HK-2 (cell line): ENCODE results near the gene MTFP1.
"Not testable (repeated sequence)": the region's sequence is repeated elsewhere in the genome, so short reads cannot be mapped to it uniquely, and the experiment has no call there.

Experiments
- DNase-seq: peaks from one replicate; pipeline ENCODE4 v3.0.0-alpha.2; 2018; ENCODE audit not compliant: unreplicated experiment

MTFP1 gene

GRCh38 chr22:30426388-30427353 is 1.1 kb downstream of the MTFP1 start:
- peak; percentile 69 for DNase-seq

- no peak for DNase-seq
Observed at GRCh38 chr22:30427871-30428270, 2.3 kb downstream of the MTFP1 start.

DNA sequence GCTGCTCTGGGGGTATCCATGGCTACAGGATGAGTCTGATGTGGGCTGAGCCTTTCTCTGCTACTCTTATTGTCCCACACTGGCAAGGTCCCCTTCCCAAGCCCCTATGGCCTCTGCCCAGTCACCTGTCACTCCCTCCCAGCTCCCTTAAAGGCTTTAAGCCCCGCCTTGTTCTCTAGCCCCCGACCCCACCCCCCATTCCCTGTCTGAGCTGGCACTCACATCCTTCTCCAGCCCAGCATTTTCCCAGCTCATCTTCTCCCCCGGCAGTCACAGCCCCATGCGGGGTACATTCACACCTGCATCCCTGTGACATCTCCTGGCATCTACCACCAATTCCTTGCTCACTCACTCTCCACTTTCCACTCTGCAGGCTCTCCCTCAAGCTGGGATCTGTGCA is 4.3 kb downstream of the MTFP1 start:
- DNase-seq = no peak

- no peak for DNase-seq
Observed at GRCh38 chr22:30430933-30431332, 5.4 kb downstream of the MTFP1 start.

DNA sequence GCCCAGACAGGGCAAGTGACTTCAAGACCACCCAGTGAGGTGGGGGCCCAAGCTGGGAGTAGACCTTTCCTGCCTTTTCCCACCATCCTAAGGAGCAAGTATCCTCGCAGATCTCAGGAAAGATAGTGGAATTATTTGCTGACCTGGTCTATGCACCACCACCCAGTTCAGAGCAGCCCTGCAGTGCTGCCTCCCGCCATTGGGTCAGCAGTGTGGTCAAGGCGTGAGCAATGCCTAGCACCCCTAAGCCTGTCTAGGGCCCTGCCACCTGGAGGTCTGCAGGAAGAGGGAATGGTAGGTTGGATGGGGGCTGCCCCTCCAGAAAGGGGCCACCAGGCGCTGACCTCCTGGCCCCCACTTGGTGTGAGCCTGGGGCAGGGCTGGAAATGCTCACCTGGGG is 6.5 kb downstream of the MTFP1 start:
- DNase-seq = no peak

GRCh38 chr22:30432520-30432919 is 7.0 kb downstream of the MTFP1 start:
- DNase-seq = no peak

DNA sequence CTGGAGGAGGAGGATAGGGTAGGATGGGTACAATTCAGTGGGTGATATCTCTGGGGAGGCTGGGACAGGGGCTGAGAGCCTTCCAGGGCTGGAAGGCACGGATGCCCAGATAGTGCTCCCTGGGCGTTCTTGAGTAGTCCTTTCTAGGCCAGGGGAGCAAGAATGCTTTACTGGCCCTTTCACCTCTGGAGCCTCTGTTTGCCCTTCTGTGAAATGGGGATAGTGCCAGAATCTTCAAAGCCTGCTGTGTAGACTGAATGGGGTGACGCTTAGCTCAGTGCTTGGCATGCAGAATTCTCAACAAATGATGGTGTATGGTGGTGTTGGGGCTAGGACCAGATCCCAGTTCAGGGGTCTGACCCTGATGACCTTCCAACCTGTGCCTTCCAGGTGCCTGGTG is 7.7 kb downstream of the MTFP1 start:
- no peak for DNase-seq

DNA sequence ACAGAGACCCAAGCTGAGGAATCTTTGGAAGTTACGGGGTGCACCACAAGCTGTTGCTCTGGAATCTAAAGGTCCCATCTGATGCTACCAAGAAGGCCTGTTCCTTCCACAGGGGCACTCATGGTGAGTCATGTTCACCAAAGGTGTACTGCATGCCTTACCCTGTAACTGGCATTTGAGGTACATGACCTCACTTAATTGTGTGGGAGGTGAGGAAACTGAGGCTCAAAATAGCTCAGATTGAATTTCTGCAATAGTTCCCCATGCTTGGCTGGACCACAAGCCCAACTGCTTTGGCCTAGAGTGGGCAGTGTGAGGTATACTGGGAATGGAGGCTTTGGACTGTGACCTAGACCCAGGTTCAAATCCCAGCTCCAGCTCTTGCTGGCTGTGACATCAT is 8.2 kb downstream of the MTFP1 start:
- no peak for DNase-seq

DNA sequence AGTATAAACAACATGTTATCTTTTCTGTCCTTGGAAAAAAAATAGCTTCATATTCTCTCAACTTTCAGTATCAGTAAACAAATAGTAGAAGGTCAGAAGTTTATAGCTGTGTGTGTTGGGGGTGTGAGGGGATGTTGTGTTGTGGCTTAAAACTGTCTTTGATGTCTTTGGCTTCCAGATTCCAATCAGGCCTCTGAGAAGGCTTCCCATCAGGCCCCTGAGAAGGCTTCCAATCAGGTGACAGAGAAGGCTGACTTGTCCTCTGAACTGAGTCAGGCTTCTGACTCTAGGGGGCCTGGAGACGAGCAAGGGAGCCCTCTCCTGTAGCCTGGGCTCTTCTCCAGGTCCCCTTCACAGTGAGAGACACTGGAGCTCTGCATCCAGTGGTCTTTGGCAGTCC is 9.3 kb downstream of the MTFP1 start:
- no peak for DNase-seq

DNA sequence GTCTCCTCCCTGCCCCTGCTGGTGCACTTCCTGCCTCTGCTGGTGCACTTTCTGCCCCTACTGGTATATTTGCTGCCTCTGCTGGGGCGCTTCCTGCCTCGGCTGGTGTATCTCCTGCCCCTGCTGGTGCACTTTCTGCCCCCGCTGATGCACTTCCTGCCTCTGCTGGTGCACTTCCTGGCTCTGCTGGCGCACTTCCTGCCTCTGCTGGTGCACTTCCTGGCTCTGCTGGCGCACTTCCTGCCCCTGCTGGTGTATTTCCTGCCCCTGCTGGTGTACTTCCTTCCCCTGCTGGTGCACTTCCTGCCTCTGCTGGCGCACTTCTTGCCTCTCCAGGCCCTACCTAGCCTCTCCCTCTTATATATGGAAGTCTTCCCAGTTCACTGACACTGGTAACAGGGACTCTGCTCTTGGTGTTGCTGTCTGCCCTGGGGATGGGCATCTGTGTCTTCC is 10.1 kb downstream of the MTFP1 start:
- no peak for DNase-seq

DNA sequence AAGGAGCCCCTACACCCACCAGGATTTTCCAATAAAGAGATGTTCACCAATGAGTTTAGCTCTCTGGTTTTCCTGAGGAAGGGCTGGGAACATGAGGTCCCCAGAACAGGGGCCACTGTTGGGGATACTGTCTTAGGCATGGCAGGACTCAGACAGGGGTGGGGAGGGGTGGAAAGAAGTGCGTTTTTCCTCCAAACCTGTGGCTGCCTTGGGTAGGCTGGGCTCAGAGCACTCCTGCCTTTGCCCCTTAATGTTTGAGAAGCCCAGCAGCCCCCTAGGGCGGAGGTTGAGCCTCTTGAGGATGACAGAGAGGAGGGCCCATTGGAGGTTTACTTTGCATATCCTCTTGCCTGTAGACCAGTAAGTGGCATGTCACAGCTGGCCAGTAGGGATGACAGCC is 10.6 kb downstream of the MTFP1 start:
- no peak for DNase-seq

DNA sequence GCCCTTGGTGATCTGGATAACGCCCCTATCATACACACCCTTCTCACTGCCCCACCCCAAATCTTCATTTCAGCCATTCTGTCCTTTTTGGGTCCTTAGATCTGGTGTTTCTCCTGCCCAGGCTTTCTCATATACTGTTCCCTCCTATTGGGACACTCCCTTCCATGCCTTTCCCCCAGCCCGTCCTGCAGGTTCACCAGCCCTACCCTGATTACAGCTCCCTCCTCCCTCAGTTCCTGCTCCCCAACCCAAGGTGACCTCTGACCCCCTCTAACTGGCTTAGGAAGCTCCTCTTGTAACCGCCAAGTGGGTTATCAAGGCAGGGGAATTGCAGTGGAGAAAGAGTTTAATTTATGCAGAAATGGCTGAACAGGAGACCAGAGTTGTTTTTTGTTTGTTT is 13.0 kb downstream of the MTFP1 start:
- DNase-seq = no peak

DNA sequence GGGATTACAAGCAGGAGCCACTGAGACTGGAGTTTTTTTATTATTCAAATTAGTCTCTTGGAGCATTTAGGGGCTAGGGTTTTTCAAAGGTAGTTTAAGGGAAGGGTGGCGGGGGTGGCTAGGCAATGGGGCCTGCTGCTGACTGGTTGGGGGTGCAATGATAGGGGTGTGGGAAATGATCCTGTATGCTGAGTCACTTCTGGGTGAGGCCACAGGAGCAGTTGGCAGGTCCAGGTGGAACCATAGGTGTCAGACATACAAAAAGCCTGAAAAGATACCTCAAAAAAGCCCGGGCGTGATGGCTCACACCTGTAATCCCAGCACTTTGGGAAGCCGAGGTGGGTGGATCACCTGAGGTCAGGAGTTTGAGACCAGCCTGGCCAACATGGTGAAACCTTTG is 13.7 kb downstream of the MTFP1 start:
- DNase-seq = no peak

DNA sequence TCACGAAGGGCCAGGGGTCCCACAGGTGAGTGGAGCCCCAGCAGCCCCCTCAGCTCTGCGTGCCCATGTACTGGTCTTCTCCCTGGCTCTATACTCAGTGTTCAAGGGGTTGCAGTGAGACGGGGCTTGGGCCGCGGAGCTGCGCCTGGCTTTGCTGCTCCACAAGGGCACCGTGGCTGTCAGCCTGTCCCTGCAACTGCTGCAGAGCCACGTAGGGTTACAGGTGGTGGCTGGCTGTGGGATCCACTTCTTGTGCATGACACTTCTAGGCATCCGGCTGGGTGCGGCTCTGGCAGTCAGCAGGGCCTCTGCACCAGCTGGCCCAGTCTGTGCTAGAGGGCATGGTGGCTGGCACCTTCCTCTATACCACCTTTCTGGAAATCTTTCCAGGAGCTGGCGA is 14.3 kb downstream of the MTFP1 start:
- no peak for DNase-seq

- no peak for DNase-seq
Observed at GRCh38 chr22:30441088-30441487, 15.5 kb downstream of the MTFP1 start.

DNA sequence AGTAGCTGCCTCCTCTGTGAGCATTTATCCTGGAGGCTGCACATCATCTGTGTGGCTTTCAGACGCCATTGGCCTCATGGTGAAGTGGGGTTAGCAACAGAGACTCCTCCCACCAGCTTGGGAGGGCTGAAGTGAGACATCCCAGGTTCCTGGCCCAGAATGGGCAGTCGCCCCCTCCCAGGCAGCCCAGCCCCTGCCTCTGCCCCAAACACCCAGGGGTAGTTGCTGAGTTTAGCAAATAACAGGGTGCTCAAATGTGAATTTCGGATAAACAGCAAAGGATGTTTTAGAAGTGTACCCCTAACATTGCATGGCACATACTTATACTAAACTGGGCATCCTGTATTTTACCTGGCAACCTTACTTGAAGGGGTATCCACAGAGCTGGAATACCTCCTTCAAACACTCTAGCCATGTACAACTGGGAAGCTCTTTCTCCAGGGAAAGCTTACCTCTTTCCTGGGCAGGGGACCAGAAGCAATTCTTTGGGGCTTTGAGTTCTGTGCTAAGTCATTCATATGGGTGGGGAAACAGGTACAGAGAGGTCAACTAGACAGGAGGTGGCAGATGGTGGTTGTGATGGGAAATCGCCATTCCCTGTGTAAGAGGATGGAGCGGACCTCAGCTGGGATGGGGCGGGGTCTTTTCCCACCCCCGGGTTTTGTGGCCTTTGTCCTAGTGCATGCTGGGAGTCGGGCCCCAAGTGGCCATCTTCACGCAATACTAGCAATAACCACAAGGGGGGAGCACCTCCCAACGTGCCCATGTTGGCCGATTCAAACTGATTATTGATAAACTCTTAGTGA is 19.3 kb downstream of the MTFP1 start:
- peak; percentile 46 for DNase-seq

DNA sequence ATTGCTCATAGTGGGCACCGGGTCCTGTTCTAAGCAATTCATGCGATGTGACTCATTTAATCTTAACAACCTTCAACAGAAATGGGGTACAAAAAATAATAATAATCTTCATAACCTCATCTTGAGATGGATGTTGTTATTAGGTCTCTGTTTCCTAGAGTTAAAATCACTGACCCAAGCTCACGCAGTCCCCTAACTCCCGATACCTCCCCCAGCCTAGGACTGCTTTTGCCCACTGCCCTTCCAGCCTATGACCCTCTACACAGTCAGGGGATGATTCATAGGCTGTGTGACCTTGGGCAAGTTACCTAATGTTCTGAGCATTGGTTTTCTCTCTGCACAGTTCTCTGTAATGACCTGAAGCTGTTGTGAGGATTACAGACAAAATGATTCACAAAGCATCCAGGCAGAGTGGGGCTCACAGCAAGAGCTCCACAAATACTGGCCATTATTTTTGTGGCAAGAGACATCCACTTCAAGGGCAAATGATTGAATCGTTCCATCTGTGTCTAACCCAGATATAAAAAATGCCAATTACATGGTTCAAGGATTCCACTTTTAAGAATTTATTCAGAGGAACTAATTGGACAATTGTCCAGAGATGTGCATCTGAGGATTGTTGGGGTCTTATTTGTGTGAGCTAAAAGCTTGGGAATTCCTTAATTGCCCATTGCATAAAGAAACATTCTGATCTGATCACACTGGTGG is 20.0 kb downstream of the MTFP1 start:
- no peak for DNase-seq

GRCh38 chr22:30447656-30448055 is 22.1 kb downstream of the MTFP1 start:
- DNase-seq = no peak

- not testable (repeated sequence) for DNase-seq
Observed at GRCh38 chr22:30451488-30451887, 25.9 kb downstream of the MTFP1 start.

DNA sequence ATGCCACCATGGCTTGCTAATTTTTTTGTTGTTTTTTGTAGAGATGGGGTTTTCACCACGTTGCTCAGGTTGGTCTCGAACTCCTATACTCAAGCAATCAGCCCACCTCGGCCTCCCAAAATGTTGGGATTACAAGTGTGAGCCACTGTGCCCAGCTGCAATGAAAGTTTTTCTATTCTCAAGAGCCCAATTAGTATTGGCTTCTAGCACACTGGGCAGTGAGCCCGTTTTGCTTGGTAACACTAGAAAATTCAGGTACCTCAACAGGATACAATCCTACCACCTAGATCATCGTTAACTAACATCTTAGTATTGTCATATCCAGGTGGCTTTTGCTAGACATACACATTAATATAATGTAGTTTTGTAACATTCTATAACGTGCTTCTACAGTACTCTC is 27.3 kb downstream of the MTFP1 start:
- DNase-seq = no peak

GRCh38 chr22:30453731-30454510 is 28.4 kb downstream of the MTFP1 start:
- DNase-seq = peak; percentile 15
